Fibroblast of skin of back (primary cell): Measurements from ENCODE around the gene POLE.

Experiments used
- DNase-seq: peaks from one replicate; pipeline ENCODE4 v3.0.0-alpha.2; 2013

The POLE gene

GRCh38 chr12:132625731-132626430, 61.3 kb downstream of the POLE start:
- DNase-seq = no peak

- no peak for DNase-seq
Observed at GRCh38 chr12:132624910-132625630, 62.1 kb downstream of the POLE start.

GRCh38 chr12:132624186-132624855, 62.8 kb downstream of the POLE start:
- no peak for DNase-seq

GRCh38 chr12:132623072-132623869, 63.9 kb downstream of the POLE start:
- no peak for DNase-seq

GRCh38 chr12:132622437-132623071, 64.6 kb downstream of the POLE start:
- peak; percentile 67 for DNase-seq

GRCh38 chr12:132621657-132622435, 65.3 kb downstream of the POLE start:
- no peak for DNase-seq

- DNase-seq = no peak
Observed at GRCh38 chr12:132620899-132621656, 66.1 kb downstream of the POLE start.

DNA sequence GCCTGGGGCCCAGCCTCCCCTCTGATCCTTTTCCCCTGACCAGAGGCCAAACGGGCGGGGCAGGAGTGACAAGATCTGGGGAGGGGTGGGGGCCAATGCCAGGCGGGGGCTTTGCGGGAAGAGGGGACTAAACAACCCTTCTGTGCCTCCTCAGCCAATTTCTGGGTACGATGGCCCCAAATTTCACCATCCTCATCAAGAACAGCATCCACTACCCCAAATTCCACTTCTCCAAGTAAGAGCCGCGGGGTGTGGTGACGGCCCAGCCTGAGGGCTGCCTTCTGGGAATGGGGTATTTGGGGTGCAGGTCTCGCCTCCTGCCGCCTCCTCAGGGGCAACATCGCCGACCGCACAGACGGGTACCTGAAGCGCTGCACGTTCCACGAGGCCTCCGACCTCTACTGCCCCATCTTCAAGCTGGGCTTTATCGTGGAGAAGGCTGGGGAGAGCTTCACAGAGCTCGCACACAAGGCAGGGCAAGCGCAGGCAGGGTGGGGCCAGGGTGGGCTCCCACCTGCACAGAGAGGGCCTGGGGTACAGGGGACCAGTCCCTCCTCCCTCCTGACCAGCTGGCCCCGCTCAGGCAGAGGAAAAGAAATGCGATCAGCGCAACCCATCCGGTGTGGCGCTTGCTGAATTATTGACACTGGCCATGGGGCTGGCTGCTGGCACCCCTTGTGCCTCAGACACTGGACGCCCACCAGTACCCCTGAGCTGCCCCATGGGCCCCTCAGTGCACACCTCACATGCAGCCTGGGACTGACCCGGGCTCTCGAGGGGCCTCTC, 66.8 kb downstream of the POLE start:
- DNase-seq = no peak

DNA sequence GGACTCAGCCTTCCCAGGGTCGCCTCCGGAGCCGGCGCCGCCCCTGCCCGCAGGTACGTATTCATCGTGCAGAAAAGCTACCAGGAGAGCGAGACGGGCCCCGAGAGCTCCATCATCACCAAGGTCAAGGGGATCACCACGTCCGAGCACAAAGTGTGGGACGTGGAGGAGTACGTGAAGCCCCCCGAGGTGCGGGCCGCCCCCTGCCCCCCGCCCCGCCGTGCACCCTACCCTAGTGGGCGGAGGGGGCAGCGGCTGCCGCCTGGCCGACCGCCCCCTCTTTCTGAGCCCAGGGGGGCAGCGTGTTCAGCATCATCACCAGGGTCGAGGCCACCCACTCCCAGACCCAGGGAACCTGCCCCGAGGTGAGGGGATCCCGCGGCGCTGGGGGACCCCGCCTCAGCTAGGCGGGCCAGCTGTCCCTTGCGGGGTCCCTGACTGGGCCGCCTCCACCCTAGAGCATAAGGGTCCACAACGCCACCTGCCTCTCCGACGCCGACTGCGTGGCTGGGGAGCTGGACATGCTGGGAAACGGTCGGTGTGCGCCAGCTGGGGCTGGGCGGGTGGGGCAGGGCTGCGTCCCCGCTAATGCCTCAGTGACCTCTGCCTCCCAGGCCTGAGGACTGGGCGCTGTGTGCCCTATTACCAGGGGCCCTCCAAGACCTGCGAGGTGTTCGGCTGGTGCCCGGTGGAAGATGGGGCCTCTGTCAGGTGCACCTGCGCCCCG, 67.6 kb downstream of the POLE start:
- DNase-seq = no peak

GRCh38 chr12:132619071-132619385, 68.1 kb downstream of the POLE start:
- DNase-seq = no peak

GRCh38 chr12:132618683-132619043, 68.5 kb downstream of the POLE start, which contains the start of gene P2RX2:
Gene P2RX2 (plus strand): TSS chr12:132618776. CDS start chr12:132618817, 41 bp downstream.
- DNase-seq = no peak

- no peak for DNase-seq
Observed at GRCh38 chr12:132617822-132618682, 69.1 kb downstream of the POLE start.

GRCh38 chr12:132617135-132617701, 69.9 kb downstream of the POLE start:
- no peak for DNase-seq

- DNase-seq = no peak
Observed at GRCh38 chr12:132615579-132616038, 71.5 kb downstream of the POLE start.

- peak; percentile 77 for DNase-seq
Observed at GRCh38 chr12:132614861-132615578, 72.1 kb downstream of the POLE start.

DNA sequence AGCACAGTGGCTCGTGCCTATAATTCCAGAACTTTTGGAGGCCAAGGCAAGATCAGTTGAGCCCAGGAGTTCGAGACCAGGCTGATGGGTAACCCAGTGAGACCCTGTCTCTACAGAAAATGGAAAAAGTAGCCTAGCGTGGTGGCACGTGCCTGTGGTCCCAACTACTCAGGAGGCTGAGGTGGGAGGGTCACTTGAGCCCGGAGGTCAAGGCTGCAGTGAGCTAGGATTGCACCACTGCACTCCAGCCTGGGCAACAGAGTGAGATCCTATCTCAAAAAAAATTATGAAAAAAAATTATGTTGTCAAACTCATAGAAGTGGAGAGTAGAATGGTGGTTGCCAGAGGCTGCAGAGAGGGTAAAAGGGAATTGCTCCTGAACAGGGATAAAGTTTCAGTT, 73.1 kb downstream of the POLE start:
- no peak for DNase-seq

GRCh38 chr12:132611620-132612019, 75.5 kb downstream of the POLE start:
- no peak for DNase-seq
